GM12872 (cell line): ENCODE measurements around the gene TTC17.

ENCODE experiments used
- TF ChIP-seq, protein P1 (sequence below): IDR thresholded peaks from 3 replicates; pipeline ENCODE4 v1.5.1; 2011; ENCODE audit warnings: low read depth, mild to moderate bottlenecking, low read length, moderate library complexity; ENCODE audit not compliant: insufficient read depth

The TTC17 gene

DNA sequence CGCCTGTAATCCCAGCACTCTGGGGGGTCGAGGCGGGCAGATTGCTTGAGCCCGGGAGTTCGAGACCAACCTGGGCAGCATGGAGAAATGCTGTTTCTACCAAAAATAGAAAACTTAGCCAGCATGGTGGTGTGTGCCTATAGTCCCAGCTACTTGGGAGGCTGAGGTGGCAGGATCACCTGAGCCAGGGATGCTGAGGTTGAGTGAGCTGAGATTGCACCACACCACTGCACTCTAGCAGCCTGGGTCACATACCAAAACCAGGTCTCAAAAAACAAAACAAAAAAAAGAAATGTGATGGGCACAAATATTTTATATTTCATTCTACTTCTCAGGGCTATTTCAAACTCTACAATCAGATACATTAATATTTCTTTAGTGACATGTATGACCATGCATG lies 25.7 kb downstream of the TTC17 start:
- TF ChIP-seq, protein P1, sequence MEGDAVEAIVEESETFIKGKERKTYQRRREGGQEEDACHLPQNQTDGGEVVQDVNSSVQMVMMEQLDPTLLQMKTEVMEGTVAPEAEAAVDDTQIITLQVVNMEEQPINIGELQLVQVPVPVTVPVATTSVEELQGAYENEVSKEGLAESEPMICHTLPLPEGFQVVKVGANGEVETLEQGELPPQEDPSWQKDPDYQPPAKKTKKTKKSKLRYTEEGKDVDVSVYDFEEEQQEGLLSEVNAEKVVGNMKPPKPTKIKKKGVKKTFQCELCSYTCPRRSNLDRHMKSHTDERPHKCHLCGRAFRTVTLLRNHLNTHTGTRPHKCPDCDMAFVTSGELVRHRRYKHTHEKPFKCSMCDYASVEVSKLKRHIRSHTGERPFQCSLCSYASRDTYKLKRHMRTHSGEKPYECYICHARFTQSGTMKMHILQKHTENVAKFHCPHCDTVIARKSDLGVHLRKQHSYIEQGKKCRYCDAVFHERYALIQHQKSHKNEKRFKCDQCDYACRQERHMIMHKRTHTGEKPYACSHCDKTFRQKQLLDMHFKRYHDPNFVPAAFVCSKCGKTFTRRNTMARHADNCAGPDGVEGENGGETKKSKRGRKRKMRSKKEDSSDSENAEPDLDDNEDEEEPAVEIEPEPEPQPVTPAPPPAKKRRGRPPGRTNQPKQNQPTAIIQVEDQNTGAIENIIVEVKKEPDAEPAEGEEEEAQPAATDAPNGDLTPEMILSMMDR = no peak

DNA sequence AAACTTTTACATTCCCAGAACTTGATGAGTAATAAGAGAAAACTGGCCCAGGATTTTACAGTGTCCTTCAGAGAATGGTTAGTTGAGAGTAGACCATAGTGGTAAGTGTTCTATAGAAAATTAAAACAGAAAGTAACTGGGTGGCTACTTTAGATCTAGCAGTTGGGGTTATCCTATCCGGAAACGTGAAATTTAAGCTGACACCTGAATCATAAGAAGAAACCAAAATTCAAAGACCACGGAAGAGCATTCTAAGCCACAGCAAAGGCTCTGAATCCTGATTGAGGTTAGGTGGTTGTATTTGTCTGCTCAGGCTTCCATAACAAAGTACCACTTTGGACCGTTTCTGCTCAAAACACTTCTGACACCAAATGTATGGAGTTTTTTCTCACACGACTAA lies 34.0 kb downstream of the TTC17 start:
- TF ChIP-seq, protein P1 = no peak

DNA sequence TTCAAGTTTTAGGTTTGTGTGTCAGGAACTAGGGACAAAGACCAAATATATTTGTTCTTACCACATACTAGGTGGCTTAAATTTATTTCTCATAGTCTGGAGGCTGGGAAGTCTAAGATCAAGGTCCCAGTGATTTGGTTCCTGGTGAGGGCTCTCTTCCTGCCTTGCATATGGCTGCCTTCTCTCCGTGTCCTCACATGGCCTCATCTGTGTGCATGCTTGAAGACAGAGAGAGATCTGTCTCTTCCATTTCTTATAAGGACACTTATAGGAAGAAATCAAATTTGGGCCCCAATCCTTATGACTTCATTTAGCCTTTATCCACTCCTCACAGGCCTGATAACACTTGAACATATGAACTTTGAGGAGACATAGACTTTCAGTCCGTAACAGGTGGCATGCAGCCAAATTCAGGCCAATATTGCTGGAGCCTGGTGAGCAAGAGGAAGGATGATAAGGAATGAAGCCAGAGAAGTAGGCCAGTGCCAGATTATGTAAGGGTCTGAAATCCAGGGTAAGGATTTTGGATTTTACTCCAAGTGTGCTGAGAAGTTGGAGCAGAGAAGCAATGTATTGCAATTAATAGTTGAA lies 35.1 kb downstream of the TTC17 start:
- TF ChIP-seq, protein P1 = no peak

DNA sequence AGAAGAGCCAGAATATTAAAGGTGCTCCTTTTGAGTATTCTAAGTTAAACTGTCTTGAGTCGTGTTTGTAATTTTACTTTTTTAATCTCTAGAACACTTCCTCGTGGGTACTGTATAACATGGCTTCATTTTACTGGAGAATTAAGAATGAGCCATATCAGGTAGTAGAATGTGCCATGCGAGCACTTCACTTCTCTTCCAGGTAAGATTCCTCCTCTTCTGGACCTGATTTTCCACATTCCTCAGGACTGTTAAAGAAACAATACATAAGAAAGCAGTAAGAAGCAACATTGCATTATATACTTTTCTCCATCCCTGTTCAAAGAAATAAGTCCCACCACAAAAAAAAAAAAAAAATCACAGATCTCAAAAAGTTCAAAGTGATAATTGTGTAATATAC lies 37.9 kb downstream of the TTC17 start:
- TF ChIP-seq, protein P1 = no peak

DNA sequence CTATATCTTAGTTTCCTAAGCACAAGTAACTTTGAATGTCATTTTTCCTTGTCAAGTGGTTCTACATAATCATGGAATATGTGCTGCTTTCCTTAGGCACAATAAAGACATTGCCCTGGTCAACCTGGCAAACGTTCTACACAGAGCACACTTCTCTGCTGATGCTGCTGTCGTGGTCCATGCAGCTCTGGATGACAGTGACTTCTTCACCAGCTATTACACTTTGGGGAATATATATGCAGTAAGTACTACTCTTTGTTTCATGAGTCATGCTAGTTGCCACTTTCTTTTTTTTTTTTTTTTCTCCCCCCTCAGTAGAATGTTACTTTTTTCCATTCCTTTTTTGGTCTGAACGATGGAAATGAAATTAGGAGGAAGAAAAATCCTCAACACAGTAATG lies 38.5 kb downstream of the TTC17 start:
- TF ChIP-seq, protein P1 = no peak

DNA sequence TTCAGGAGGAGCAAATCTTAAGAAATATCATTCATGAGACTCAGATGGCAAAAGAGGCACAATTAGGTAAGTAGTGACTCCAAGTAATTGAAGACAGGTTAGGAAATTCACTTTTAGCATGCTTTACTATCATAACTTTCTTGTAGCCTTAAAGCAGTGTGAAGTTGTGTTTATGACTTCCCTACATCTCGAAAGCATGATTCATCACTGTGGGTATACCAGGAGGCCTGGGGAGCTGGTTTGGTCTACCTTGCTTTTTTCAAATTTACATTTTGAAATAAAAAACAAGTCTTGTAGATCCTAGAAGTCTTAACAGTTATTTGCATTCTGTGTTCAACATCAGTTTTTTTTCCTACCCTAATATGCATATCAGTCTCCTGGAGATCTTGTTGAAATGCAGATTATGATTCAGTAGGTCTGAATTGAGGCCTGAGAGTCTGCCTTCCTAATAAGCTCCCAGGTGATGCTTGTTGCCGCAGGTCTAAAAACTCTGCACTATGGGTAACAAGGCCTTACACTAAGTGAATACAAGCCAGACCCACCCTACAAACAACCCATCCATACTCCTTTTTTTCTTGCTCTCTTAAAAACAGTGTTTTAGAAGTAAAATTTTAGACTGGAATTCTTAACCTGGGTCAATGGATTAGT lies 41.4 kb downstream of the TTC17 start:
- TF ChIP-seq, protein P1 = no peak

DNA sequence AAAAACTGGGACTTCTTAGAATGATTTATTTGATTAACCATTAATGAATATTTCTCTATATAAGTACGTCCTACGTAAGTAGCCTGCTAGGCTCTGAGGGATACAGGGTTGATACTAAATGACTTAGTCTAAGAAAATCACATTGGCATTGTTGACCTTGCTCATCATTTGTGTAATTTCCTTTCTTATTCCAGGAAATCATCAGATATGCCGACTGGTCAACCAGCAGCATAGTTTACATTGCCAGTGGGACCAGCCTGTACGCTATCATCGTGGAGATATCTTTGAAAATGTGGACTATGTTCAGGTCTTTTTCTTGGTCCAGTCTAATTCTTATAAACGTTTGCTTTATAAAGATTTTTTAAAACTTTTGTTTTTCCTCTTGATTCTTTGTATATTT lies 42.5 kb downstream of the TTC17 start:
- TF ChIP-seq, protein P1 = no peak
